ENCODE measurements around the gene UBE2F.
"Not testable (repeated sequence)": the region's sequence is repeated elsewhere in the genome, so short reads cannot be mapped to it uniquely, and the experiment has no call there.

Gene UBE2F

GRCh38 chr2:237980751-237981150, 13.9 kb downstream of the UBE2F start:
- no peak for FAIRE-seq

- not testable (repeated sequence) for FAIRE-seq
Measured at GRCh38 chr2:237981621-237982020, 14.8 kb downstream of the UBE2F start.

GRCh38 chr2:237982039-237982725, 15.4 kb downstream of the UBE2F start:
- FAIRE-seq: no peak

- no peak for FAIRE-seq
Measured at GRCh38 chr2:237983922-237984321, 17.1 kb downstream of the UBE2F start.

DNA sequence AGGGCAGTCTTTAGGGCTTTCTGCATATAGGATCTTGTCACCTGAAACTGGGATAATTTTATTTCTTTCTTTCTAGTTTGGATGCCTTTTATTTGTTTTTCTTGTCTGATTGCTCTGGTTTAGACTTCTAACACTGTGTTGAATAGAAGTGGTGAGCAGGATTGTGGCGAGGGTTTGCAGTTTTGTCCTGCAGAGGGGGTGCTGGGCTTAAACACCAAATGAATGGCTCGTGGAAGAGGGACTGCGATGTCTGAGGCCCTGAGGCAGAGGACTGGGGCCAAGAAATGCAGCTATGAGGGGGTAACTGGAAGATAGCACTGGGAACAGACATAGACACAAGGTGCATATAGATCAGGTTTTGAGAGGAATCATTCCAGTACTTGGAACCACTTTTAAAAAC, 20.5 kb downstream of the UBE2F start:
- FAIRE-seq: no peak

DNA sequence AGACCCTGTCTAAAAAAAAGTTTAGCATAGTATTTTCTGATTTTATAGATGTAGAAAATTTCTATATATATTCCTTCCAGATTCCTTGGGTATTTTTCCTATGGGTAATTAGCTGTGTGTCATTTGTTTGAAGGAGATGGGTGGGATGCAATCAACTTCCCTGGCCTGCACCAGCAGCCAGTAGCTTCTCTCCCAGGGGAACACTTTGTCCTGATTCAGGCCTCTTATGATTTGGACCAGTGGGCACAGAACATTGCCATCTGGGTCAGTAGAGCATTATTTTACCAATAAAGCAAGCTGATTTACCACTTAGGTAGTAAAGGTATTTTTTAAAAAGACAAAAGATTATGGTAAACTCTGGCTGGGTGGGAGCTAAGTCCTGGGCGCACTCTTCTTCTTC, 26.9 kb downstream of the UBE2F start:
- FAIRE-seq: no peak

DNA sequence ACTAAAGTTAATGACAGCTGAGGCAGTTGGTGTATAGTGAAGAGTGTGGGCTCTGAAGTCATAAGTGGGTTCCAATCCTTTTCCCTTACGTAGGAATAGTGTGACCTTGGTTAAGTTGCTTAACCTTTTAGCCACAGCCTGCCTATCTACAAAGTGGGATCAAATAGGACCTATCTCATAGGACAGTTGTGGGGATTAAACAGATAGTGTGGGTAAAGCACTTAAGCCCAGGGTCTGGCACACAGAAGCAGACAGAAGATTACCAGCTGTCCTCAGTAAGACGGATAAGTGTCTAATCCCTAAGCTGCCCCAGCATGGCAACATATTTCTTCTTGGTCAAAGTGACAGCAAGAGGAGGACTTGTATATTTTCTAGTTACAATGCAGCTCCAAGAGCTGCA, 28.2 kb downstream of the UBE2F start:
- no peak for FAIRE-seq

- no peak for FAIRE-seq
Measured at GRCh38 chr2:237996021-237996593, 29.3 kb downstream of the UBE2F start.

DNA sequence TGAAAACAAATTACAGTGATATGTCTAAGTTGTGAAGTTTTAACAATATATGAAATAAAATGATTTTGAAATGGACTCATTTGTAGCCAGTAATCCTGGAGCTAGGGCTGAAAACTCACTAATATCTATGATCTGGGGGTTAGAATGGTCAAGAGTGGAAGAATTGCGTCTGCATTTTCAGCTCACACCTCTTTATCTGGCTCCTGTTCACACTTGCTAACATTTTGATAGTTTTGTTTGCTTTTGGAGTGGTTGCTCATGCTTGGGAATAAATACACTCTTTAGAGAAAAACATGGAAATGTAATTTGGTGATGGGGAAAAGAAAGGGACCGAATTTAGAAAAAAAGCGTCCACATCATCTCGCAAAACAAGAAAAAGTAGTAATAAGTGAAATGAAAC, 30.7 kb downstream of the UBE2F start:
- FAIRE-seq: no peak

DNA sequence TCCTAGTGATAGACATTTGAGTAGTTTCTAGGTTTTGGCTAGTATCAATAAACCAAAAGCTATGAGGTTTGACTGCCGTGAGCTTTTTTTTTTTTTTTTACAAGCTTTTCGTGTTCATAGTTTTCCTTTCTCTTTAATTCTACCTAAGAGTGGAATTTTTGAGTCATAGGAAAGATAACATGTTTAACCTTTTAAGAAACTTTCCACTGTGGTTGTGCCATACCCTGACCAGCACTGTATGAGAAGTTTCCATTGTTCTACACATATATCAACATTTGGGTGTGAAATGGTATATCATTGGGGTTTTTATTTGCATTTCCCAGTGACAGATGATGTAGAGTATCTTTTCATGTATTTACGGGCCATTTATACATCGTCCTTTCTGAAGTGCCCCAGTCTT, 31.7 kb downstream of the UBE2F start:
- FAIRE-seq: no peak

- FAIRE-seq: no peak
Measured at GRCh38 chr2:238003234-238004031, 36.6 kb downstream of the UBE2F start.

DNA sequence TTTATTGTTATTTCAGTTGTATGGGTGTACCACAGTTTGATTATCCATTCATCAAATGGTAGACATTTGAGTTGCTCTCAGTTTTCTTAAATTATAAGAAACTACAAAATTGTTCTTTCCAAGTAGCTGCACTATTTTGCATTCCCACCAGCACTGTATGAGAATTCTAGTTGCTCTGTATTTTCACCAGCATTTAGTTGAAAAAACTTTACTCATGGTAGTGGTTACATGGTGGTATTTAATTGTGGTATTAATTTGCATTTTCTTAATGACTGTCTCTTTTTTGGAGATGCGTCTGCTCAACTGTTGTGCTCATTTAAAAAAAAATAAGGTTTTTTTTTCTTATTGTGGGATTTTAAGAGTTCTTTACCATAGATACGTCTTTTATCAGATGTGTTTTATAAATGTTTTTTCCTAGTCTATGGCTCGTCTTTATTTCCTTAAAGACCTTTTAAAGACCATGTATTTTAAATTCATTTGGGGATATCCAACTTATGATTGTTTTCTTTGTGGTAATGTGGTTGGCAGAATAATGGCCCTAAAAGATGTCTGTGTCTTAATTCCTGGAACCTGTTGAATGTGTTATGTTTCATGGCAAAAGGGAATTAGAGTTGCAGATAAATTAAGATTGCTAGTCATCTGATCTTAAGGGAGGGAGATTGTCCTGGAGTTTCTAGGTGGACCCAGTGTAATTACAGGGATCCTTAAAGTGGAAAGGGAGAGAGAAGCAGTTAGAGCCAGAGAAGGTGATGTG, 37.4 kb downstream of the UBE2F start:
- no peak for FAIRE-seq

- no peak for FAIRE-seq
Measured at GRCh38 chr2:238005528-238005927, 38.7 kb downstream of the UBE2F start.

DNA sequence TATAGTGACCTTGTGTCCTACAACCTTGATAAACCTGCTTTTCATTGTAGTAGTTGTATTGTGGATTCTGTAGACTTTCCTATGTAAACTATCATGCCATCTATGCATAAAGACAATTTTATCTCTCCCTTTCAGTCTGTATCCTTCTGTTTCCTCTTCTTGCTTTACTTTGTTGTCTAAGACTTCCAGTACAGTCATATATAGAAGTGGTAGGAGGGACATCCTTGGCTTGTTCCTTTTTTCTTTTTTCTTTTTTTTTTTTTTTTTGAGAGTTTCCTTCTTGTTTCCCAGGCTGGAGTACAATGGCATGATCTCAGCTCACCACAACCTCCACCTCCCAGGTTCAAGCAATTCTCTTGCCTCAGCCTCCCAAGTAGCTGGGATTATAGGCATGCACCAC, 39.7 kb downstream of the UBE2F start:
- FAIRE-seq: peak; percentile 36

GRCh38 chr2:238007924-238008323, 41.1 kb downstream of the UBE2F start:
- no peak for FAIRE-seq

- no peak for FAIRE-seq
Measured at GRCh38 chr2:238009563-238009962, 42.7 kb downstream of the UBE2F start.

GRCh38 chr2:238010572-238010971, 43.8 kb downstream of the UBE2F start:
- FAIRE-seq: no peak

GRCh38 chr2:238013806-238014205, 47.0 kb downstream of the UBE2F start:
- no peak for FAIRE-seq

DNA sequence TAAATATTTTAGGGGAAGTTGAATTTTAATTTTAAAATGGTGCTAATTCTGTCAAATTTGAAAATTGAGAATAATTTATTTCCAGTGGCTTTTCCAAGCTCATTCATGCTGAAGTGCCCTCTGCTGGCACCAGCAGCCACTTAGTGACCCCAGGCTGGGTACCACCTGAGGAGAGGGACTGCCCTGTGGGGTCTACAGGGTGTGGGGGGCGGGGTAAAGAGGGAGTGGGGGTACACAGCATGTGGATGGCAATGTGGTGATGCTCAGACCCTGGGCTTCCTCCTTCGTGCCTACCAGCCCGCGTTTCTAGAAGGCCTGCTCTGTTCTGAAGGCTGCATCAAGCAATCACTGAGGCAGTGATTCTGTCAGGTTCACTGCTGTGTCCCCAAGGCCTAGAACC, 48.9 kb downstream of the UBE2F start:
- FAIRE-seq: no peak

- FAIRE-seq: no peak
Measured at GRCh38 chr2:238016526-238016925, 49.7 kb downstream of the UBE2F start.

DNA sequence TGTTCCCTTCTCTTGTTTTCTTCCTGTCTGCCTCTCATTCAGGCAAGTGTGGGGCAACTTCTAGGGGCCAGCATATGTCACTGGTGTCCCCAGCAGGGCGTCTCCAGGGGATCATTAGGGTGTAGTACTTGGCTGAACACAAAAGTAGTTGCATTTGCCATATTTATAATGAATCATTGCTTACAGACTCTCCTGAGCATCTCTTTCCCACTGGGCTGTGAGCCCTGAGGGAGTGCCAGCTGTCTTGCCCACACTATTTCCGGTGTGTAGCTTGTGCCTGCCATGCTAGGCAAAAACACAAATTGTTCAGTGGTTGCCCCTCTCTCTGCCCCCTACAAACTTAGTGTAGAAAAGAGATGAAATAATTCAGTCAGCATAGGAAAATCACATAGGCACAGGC, 53.1 kb downstream of the UBE2F start:
- no peak for FAIRE-seq

- FAIRE-seq: no peak
Measured at GRCh38 chr2:238020816-238021215, 54.0 kb downstream of the UBE2F start.

DNA sequence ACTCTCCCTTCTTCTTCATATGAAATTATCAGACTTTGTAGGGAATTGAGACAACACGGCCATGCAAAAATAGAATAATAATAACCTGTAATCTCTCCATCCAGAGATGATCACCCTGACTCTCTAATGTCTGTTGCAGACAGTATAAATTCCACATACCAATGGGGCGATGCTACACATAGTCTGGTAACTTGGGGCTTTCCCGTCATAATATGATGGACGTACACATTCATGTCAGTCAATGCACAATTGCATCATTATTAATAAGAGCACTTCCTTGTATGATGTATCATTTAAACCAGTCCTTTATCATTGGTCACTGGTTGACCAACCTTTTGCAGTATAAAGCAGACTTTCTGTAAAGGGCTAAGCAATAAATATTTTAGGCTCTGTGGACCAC, 54.5 kb downstream of the UBE2F start:
- FAIRE-seq: no peak
